GM13977 (cell line): ENCODE measurements around the gene HSPA12A.

Experiments used
- DNase-seq: peaks from one replicate; pipeline ENCODE4 v3.0.0; 2012; ENCODE audit warnings: low spot score
- in situ Hi-C: fragments of 300-500 bp; cut with MboI; formaldehyde crosslinking; loops from one replicate; pipeline ENCODE4 v1.12.0; 2022; ENCODE audit warnings: low sequenced_read_pairs, low pct_unique_long_range_greater_than_20kb, mixed read lengths, inconsistent platforms; ENCODE audit not compliant: unreplicated experiment
- TF ChIP-seq, protein P1 (sequence below): IDR thresholded peaks from 2 replicates; pipeline ENCODE4 v1.5.1; 2012; ENCODE audit warnings: mild to moderate bottlenecking, control low read depth; ENCODE audit not compliant: insufficient read depth; ENCODE audit errors: extremely low read depth, missing control alignments

HSPA12A gene

GRCh38 chr10:116705498-116705897 is 36.9 kb downstream of the HSPA12A start:
- TF ChIP-seq, protein P1, sequence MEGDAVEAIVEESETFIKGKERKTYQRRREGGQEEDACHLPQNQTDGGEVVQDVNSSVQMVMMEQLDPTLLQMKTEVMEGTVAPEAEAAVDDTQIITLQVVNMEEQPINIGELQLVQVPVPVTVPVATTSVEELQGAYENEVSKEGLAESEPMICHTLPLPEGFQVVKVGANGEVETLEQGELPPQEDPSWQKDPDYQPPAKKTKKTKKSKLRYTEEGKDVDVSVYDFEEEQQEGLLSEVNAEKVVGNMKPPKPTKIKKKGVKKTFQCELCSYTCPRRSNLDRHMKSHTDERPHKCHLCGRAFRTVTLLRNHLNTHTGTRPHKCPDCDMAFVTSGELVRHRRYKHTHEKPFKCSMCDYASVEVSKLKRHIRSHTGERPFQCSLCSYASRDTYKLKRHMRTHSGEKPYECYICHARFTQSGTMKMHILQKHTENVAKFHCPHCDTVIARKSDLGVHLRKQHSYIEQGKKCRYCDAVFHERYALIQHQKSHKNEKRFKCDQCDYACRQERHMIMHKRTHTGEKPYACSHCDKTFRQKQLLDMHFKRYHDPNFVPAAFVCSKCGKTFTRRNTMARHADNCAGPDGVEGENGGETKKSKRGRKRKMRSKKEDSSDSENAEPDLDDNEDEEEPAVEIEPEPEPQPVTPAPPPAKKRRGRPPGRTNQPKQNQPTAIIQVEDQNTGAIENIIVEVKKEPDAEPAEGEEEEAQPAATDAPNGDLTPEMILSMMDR, result no peak
- no peak for DNase-seq
- in situ Hi-C loops, result no loop called here

DNA sequence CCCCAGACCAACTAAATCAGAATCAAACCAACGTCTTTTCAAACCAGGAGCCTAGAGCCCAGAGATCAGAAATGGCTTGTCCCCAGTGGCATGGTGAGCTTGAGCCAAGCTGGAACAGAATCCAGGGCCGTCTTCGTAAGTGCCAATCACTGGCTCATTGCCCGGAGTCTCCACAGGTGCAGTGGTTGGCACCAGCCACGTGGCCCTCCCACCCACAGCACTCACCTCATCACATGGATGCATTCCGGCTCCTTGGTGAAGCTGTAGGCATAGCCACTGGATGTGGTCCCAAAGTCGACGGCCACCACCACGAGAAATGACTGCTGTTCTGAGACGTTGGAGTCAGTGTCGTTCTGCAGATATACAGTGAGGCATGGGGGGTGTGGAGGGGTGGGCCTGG is 37.4 kb downstream of the HSPA12A start:
- TF ChIP-seq, protein P1, result no peak
- in situ Hi-C loops, result no loop called here
- DNase-seq, result no peak

- in situ Hi-C loops, result no loop called here
- no peak for DNase-seq
- TF ChIP-seq, protein P1, result no peak
Observed at GRCh38 chr10:116702165-116702564, 40.2 kb downstream of the HSPA12A start.

GRCh38 chr10:116699471-116700150 is 42.8 kb downstream of the HSPA12A start:
- no peak for DNase-seq
- TF ChIP-seq, protein P1, result no peak
- in situ Hi-C loops, result loop anchor here (25.0 kb wide), 1 partner anchor 463 kb away; no protein-coding TSS in a partner anchor

- in situ Hi-C loops, result loop anchor here (25.0 kb wide), 1 partner anchor 463 kb away; no protein-coding TSS in a partner anchor
- DNase-seq, result no peak
- TF ChIP-seq, protein P1, result no peak
Observed at GRCh38 chr10:116699049-116699448, 43.3 kb downstream of the HSPA12A start.

DNA sequence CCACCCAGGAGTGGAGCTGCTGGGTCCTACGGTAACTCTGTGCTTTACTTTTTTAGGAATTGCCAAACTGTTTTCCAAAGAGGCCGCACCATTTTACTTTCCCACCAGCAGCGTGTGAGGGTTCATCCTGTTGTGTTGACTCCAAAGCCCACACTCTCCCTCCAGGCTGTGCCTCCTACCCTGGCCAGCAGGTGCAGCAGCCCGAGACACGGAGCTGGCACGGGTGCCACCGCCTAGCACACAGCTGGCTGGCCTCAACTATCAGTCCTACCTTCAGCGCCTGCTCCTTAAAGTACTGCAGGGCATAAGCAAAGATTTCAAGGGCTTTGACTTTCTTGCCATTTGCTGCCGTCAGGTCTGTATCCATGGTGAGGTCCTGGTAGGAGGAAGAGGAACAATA is 44.0 kb downstream of the HSPA12A start:
- TF ChIP-seq, protein P1, result no peak
- no peak for DNase-seq
- in situ Hi-C loops, result loop anchor here (25.0 kb wide), 1 partner anchor 464 kb away; no protein-coding TSS in a partner anchor
